GM19025 (cell line): ENCODE measurements around the gene MLF2.
"Not testable (repeated sequence)": the region's sequence is repeated elsewhere in the genome, so short reads cannot be mapped to it uniquely, and the experiment has no call there.

ENCODE experiments used
- ATAC-seq: cut with Tn5 transposase; IDR thresholded peaks from one replicate; pipeline ENCODE4 v1.9.1; 2021; ENCODE audit warnings: mild to moderate bottlenecking, low read depth, moderate library complexity; ENCODE audit not compliant: unreplicated experiment

The MLF2 gene

GRCh38 chr12:6736754-6737153 is 16.2 kb downstream of the MLF2 start:
- ATAC-seq: no peak

- no peak for ATAC-seq
Measured at GRCh38 chr12:6735448-6736191, 17.3 kb downstream of the MLF2 start.

GRCh38 chr12:6734506-6735387 is 18.2 kb downstream of the MLF2 start:
- no peak for ATAC-seq

GRCh38 chr12:6730169-6730568 is 22.8 kb downstream of the MLF2 start:
- ATAC-seq: peak; percentile 12

- ATAC-seq: no peak
Measured at GRCh38 chr12:6729186-6729585, 23.8 kb downstream of the MLF2 start.

GRCh38 chr12:6725350-6725749 is 27.6 kb downstream of the MLF2 start:
- no peak for ATAC-seq

GRCh38 chr12:6724409-6724797 is 28.5 kb downstream of the MLF2 start:
- no peak for ATAC-seq

GRCh38 chr12:6723607-6724408 is 29.1 kb downstream of the MLF2 start, which contains the start of gene COPS7A:
Gene COPS7A, plus strand, starts transcription at chr12:6724046. Its CDS starts 611 bp downstream, at chr12:6724657.
- ATAC-seq: peak; percentile 95

- no peak for ATAC-seq
Measured at GRCh38 chr12:6722863-6723262, 30.1 kb downstream of the MLF2 start.

GRCh38 chr12:6716874-6717437 is 36.0 kb downstream of the MLF2 start:
- no peak for ATAC-seq

GRCh38 chr12:6716031-6716873 is 36.7 kb downstream of the MLF2 start:
- ATAC-seq: not testable (repeated sequence)

GRCh38 chr12:6708960-6709394 is 44.0 kb downstream of the MLF2 start:
- no peak for ATAC-seq

- not testable (repeated sequence) for ATAC-seq
Measured at GRCh38 chr12:6708351-6708750, 44.6 kb downstream of the MLF2 start.

- ATAC-seq: no peak
Measured at GRCh38 chr12:6703631-6704030, 49.3 kb downstream of the MLF2 start.

GRCh38 chr12:6701078-6701768 is 51.7 kb downstream of the MLF2 start:
- no peak for ATAC-seq

GRCh38 chr12:6700646-6701051 is 52.3 kb downstream of the MLF2 start, which contains the start of gene PIANP:
Gene PIANP, minus strand, starts transcription at chr12:6700815. Its CDS starts 2,754 bp downstream, at chr12:6698061.
- ATAC-seq: no peak

GRCh38 chr12:6699989-6700645 is 52.8 kb downstream of the MLF2 start:
- no peak for ATAC-seq

- ATAC-seq: no peak
Measured at GRCh38 chr12:6699259-6699988, 53.5 kb downstream of the MLF2 start.
